NB4 (cell line): ENCODE results near the gene PHACTR3.

Source experiments
- DNase-seq: peaks from one replicate; pipeline ENCODE4 v3.0.0; 2010; ENCODE audit warnings: low read depth
- H3K4me3 ChIP-seq: one replicate; pipeline ENCODE4 v1.5.1; 2011; ENCODE audit warnings: mild to moderate bottlenecking, low read depth, low read length, moderate library complexity
- CTCF ChIP-seq: IDR thresholded peaks from one replicate; pipeline ENCODE4 v1.5.1; 2012; ENCODE audit warnings: low read depth, low read length
- MAX ChIP-seq: IDR thresholded peaks from 2 replicates; pipeline ENCODE4 v1.6.1; 2011; ENCODE audit warnings: low read depth, low read length
- MYC ChIP-seq: IDR thresholded peaks from 2 replicates; pipeline ENCODE4 v1.6.1; 2011; ENCODE audit warnings: low read depth, low read length
- POLR2A ChIP-seq: IDR thresholded peaks from 2 replicates; pipeline ENCODE4 v1.6.1; 2011; ENCODE audit warnings: mild to moderate bottlenecking; ENCODE audit not compliant: insufficient read length; ENCODE audit errors: extremely low read depth

Gene PHACTR3

GRCh38 chr20:59861401-59861800 lies 257.1 kb downstream of the PHACTR3 start:
- DNase-seq, result no peak
- no peak for TF ChIP-seq CTCF
- no peak for TF ChIP-seq POLR2A
- TF ChIP-seq MAX, result no peak
- TF ChIP-seq MYC, result no peak
- no peak overlapping the region for H3K4me3 ChIP-seq

GRCh38 chr20:59863058-59863457 lies 258.7 kb downstream of the PHACTR3 start:
- TF ChIP-seq CTCF (no peak), POLR2A (no peak), MYC (no peak), MAX (no peak)
- DNase-seq, result no peak
- H3K4me3 ChIP-seq, result no peak overlapping the region

- H3K4me3 ChIP-seq, result no peak overlapping the region
- TF ChIP-seq MAX (no peak), CTCF (no peak), POLR2A (no peak), MYC (no peak)
- no peak for DNase-seq
These were observed 260.4 kb downstream of the PHACTR3 start for GRCh38 chr20:59864726-59865125.

DNA sequence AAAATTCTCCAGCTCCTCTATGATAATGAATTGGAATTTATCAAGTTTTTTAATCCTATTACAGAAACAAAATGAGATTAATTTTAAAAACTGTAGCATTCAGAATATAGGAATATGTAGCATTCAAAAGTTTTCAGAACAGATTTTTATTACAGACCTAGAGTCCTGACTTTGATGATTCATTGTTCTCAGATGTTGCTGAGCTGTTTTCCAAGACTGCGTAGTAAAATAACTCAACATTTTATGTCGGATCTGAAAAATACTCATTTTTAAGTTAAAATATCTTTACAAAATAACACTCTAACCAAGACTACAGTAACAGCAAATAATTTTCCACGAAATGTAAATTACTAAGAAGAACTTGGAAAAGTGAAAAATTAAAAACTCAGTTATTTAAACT lies 262.0 kb downstream of the PHACTR3 start:
- no peak for DNase-seq
- H3K4me3 ChIP-seq, result no peak overlapping the region
- no peak for TF ChIP-seq MYC
- TF ChIP-seq POLR2A, result no peak
- no peak for TF ChIP-seq MAX
- TF ChIP-seq CTCF, result no peak

DNA sequence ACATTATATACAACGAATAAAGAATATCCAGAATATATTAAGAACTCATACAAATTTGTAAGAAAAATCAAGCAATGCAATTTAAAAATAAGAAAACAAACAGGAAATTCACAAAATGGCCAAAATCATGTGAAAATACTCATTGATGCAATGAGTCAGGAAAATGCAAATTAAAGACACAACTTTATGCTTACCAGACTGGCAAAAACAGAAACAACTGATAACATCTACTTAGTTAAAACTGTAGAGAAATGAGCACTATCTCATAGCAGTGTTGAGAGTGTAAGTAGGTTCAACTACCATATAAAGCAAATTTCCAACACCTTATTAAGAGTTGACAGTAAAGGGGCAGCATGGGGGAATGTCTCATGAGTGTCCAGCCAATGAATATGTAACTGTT lies 266.8 kb downstream of the PHACTR3 start:
- DNase-seq, result no peak
- no peak overlapping the region for H3K4me3 ChIP-seq
- TF ChIP-seq CTCF (no peak), POLR2A (no peak), MYC (no peak), MAX (no peak)

GRCh38 chr20:59873409-59873808 lies 269.1 kb downstream of the PHACTR3 start:
- no peak overlapping the region for H3K4me3 ChIP-seq
- no peak for TF ChIP-seq POLR2A
- no peak for TF ChIP-seq MYC
- peak; percentile 3 for DNase-seq
